Parathyroid adenoma (tissue), 2 donors: Measurements from ENCODE around the gene POGK.
A peak's percentile ranks its signal among the peaks of the same experiment; 100 is the strongest.
"Not testable (repeated sequence)": the region's sequence is repeated elsewhere in the genome, so short reads cannot be mapped to it uniquely, and the experiment has no call there.

Experiments
- H2AFZ ChIP-seq: fragments of 300-600 bp; sonication (generic); one replicate; pipeline ENCODE4 v1.7.0; 2017; ENCODE audit warnings: antibody characterized with exemption, mild to moderate bottlenecking
- H3K27ac ChIP-seq: fragments of 300-600 bp; sonication (generic); one replicate; pipeline ENCODE4 v1.7.0; 2017
- H3K27me3 ChIP-seq: fragments of 300-600 bp; sonication (generic); one replicate; pipeline ENCODE4 v1.7.0; 2017; ENCODE audit warnings: low read length; ENCODE audit not compliant: control insufficient read depth, insufficient read depth
- H3K36me3 ChIP-seq: fragments of 300-600 bp; sonication (generic); one replicate; pipeline ENCODE4 v1.7.0; 2017; ENCODE audit warnings: low read length; ENCODE audit not compliant: control insufficient read depth, insufficient read depth
- H3K4me1 ChIP-seq: fragments of 300-600 bp; sonication (generic); one replicate; pipeline ENCODE4 v1.7.0; 2017; ENCODE audit warnings: control low read depth
- H3K4me2 ChIP-seq: fragments of 300-600 bp; sonication (generic); one replicate; pipeline ENCODE4 v1.7.0; 2017; ENCODE audit warnings: low read length
- H3K4me3 ChIP-seq: fragments of 300-600 bp; sonication (generic); one replicate; pipeline ENCODE4 v1.7.0; 2017; ENCODE audit warnings: low read depth, low read length
- H3K79me2 ChIP-seq: fragments of 300-600 bp; sonication (generic); one replicate; pipeline ENCODE4 v1.7.0; 2017; ENCODE audit warnings: control low read depth
- H3K9ac ChIP-seq: fragments of 300-600 bp; sonication (generic); one replicate; pipeline ENCODE4 v1.7.0; 2017; ENCODE audit warnings: mild to moderate bottlenecking
- H3K9me3 ChIP-seq: fragments of 300-600 bp; sonication (generic); one replicate; pipeline ENCODE4 v1.7.0; 2017; ENCODE audit warnings: low read length; ENCODE audit not compliant: control insufficient read depth
- CTCF ChIP-seq: fragments of 300-600 bp; sonication (generic); IDR thresholded peaks from one replicate; pipeline ENCODE4 v1.7.0; 2017; ENCODE audit warnings: antibody characterized with exemption, mild to moderate bottlenecking
- donor health status: primary hyperparathyroidism.

POGK gene

GRCh38 chr1:166875734-166876539 lies 36.7 kb downstream of the POGK start, which contains the start of gene TADA1:
TADA1 (minus strand) TSS chr1:166876264; CDS start chr1:166876233, 31 bp downstream.
- H3K9me3 ChIP-seq: no peaks in the 10 kb centered on the region
- peak within 1 kb of the TSS; percentile 89 for H2AFZ ChIP-seq
- TF ChIP-seq CTCF: no peak
- H3K4me3 ChIP-seq: peak within 1 kb of the TSS; percentile 87
- H3K9ac ChIP-seq: peak within 1 kb of the TSS; percentile 76
- H3K4me2 ChIP-seq: peak within 1 kb of the TSS; percentile 68
- no peaks in the 10 kb centered on the region for H3K4me1 ChIP-seq
- H3K27me3 ChIP-seq: no peaks in the 10 kb centered on the region
- peak within 1 kb of the TSS; percentile 89 for H3K27ac ChIP-seq
- H3K79me2 ChIP-seq: peaks cover 5% of the 10 kb centered on the region
- H3K36me3 ChIP-seq: no peaks in the 10 kb centered on the region

DNA sequence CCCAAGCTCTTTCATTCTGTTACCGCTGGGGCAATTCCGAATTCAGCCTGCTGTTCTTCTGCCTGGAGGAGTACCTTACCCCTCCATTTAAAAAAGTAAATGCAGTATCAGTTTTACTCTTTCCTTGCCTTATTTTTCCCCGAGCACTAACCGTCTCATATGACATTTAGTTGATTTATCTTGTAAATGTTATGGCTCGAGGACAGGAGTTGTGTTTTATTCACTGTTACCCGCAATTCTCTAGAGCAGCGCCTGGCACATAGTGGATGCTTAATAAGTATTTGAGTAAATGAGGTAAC lies 37.2 kb downstream of the POGK start:
- Histone ChIP-seq H3K4me1 (no peaks in the 10 kb centered on the region), H3K4me3 (peak overlapping the region; percentile 87), H3K9me3 (no peaks in the 10 kb centered on the region), H2AFZ (peak overlapping the region; percentile 48), H3K27me3 (no peaks in the 10 kb centered on the region), H3K79me2 (peaks cover 5% of the 10 kb centered on the region), H3K4me2 (peak overlapping the region; percentile 50), H3K36me3 (no peaks in the 10 kb centered on the region), H3K27ac (no peak overlapping the region), H3K9ac (no peak overlapping the region)
- TF ChIP-seq CTCF: peak; percentile 24

- not testable (repeated sequence) for H3K9ac ChIP-seq, H3K4me1 ChIP-seq, H3K4me2 ChIP-seq, H3K27ac ChIP-seq, H3K9me3 ChIP-seq, H3K79me2 ChIP-seq, H3K4me3 ChIP-seq, H3K27me3 ChIP-seq, H2AFZ ChIP-seq, H3K36me3 ChIP-seq
Measured at GRCh38 chr1:166878173-166878917, 39.1 kb downstream of the POGK start.

GRCh38 chr1:166882893-166883292 lies 43.6 kb downstream of the POGK start:
- no peaks in the 10 kb centered on the region for H3K27me3 ChIP-seq
- no peaks in the 10 kb centered on the region for H3K79me2 ChIP-seq
- no peak overlapping the region for H3K4me2 ChIP-seq
- H3K4me1 ChIP-seq: no peaks in the 10 kb centered on the region
- no peak overlapping the region for H3K27ac ChIP-seq
- no peak for TF ChIP-seq CTCF
- no peak overlapping the region for H3K4me3 ChIP-seq
- no peak overlapping the region for H2AFZ ChIP-seq
- no peaks in the 10 kb centered on the region for H3K9me3 ChIP-seq
- H3K36me3 ChIP-seq: no peaks in the 10 kb centered on the region
- H3K9ac ChIP-seq: no peak overlapping the region

- Histone ChIP-seq H3K4me3 (no peak overlapping the region), H3K79me2 (no peaks in the 10 kb centered on the region), H3K9ac (no peak overlapping the region), H3K27ac (no peak overlapping the region), H2AFZ (peak overlapping the region; percentile 53), H3K4me2 (no peak overlapping the region), H3K4me1 (no peaks in the 10 kb centered on the region), H3K9me3 (no peaks in the 10 kb centered on the region), H3K27me3 (no peaks in the 10 kb centered on the region), H3K36me3 (no peaks in the 10 kb centered on the region)
- peak; percentile 16 for TF ChIP-seq CTCF
Measured at GRCh38 chr1:166884040-166884642, 44.9 kb downstream of the POGK start.
